MM.1S (cell line): ENCODE results near the gene PDE12.

Experiments
- CTCF ChIP-seq: fragments of 300-600 bp; sonication (generic); IDR thresholded peaks from 2 replicates; pipeline ENCODE4 v1.5.1; 2016; ENCODE audit warnings: antibody characterized with exemption, low read length, mixed read lengths
- EZH2phosphoT487 ChIP-seq: fragments of 300-600 bp; sonication (generic); IDR thresholded peaks from 2 replicates; pipeline ENCODE4 v1.6.1; 2018; ENCODE audit warnings: antibody characterized with exemption, low read length

- TF ChIP-seq CTCF (no peak), EZH2phosphoT487 (no peak)
These were observed 27.5 kb downstream of the PDE12 start for GRCh38 chr3:57583544-57583943.
